T-helper 1 cell treated with Interleukin-12 subunit alpha and Interleukin-12 subunit beta and Interleukin-4 antibody, amounts not matched to agents 30 ng/mL and 1 ng/mL, for 36 hours (primary cell): ENCODE data around the gene EFCAB12. TPM values are rescaled to one million over a fixed set of nuclear protein-coding genes. Genes with fewer than 3 reads are reported as not detected.

Experiments used
- intact Hi-C: fragments of 100-400 bp; cut with micrococcal nuclease; formaldehyde crosslinking; loops from one replicate; pipeline ENCODE4 v1.15.1; 2024
- total RNA-seq: library from RNA; stranded (reverse); gene quantifications from 2 replicates; pipeline ENCODE4 v1.2.3, GENCODE V29; 2022

EFCAB12 gene
- total RNA-seq, 1 donor from 2014 or later = 0.83 TPM

DNA sequence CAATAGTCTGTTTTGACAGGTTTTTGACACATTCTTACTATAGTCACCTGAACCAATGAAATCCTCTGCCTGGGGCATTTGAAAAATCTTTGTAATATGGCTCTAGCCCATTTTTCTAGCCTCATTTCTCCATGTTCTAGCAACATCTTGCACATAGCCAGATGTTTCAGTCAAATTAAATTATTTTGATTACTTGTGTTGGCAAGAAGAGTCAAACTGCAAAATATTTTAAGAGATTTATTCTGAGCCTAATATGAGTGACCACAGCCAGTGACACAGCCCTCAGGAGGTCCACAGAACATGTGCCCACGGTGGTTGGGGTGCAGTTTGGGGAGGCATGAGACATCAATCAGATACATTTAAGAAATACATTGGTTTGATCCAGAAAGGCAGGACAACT, 18.5 kb upstream of the EFCAB12 start:
- intact Hi-C loops = no loop called here

DNA sequence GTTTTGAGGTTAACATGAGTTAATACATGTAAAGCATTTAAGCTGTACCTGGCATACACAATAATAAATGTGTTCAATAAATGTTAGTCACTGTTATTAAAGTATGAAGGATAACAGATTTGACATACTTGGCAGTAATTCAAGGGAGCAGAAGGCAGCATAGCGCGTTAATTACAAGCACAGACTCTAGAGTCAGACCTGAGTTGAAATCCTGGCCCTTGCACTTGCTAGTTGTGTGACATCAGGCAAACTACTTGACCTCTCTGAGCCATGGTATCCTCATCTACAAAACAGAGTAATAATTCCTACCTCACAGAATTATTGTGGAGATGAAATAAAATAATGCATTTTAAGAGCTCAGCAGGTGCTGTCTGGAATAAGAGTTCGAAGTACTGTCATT, 17.0 kb upstream of the EFCAB12 start:
- intact Hi-C loops = no loop called here

DNA sequence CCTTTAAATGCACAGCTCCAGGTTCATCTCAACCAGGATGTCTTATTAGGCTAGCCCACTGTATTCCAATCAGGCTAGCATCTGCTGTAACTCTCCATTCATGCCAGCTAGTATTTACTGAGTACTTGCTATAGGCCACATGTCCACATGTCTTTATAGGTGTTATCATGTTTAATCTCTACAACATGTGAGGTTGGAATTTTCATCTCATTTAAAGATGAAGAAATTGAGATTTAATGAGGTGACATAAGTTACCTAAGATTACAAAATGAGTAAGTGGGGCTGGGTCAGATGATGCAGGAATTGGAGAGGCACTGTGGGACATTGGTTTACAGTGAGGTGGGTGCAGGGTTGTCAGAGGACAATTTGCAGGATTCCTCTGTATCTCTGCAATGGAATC, 14.5 kb upstream of the EFCAB12 start:
- intact Hi-C loops = loop anchor here (5.0 kb wide), 1 partner anchor 641 kb away; no protein-coding TSS in a partner anchor

DNA sequence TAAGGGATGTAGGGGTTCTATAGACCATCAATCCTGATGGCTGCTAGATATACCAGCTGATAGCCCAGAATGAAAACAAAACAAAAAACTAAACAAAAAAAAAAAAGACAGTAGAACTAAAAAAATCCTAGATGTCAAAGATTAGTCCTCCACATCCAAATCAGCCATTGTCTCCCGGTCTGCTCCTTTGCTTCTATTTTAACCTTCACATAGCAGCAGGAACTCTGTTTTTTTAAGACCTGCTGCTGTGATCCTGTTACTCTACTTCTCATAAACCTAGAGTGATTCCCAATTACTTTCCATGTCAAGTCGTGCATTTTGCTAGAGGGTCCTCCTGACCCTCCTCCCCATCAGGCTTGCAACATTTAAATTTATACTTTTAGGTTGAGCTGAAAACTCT, 14.1 kb upstream of the EFCAB12 start:
- intact Hi-C loops = loop anchor here (5.0 kb wide), 1 partner anchor 640 kb away; no protein-coding TSS in a partner anchor

GRCh38 chr3:129441782-129442181, 13.3 kb upstream of the EFCAB12 start:
- intact Hi-C loops = loop anchor here (2.0 to 5.0 kb wide), 5 partner anchors 49 to 1305 kb away; partner anchors contain the start of gene PIK3R4

- intact Hi-C loops = loop anchor here (2.0 to 5.0 kb wide), 5 partner anchors 50 to 1306 kb away; partner anchors contain the start of gene PIK3R4
Measured at GRCh38 chr3:129441215-129441614, 12.8 kb upstream of the EFCAB12 start.

GRCh38 chr3:129440618-129441190, 12.3 kb upstream of the EFCAB12 start:
- intact Hi-C loops = loop anchor here (1.0 to 5.0 kb wide), 18 partner anchors 10 to 1842 kb away; partner anchors contain the start of genes ACAD9, COPG1, EFCAB12 and HMCES

DNA sequence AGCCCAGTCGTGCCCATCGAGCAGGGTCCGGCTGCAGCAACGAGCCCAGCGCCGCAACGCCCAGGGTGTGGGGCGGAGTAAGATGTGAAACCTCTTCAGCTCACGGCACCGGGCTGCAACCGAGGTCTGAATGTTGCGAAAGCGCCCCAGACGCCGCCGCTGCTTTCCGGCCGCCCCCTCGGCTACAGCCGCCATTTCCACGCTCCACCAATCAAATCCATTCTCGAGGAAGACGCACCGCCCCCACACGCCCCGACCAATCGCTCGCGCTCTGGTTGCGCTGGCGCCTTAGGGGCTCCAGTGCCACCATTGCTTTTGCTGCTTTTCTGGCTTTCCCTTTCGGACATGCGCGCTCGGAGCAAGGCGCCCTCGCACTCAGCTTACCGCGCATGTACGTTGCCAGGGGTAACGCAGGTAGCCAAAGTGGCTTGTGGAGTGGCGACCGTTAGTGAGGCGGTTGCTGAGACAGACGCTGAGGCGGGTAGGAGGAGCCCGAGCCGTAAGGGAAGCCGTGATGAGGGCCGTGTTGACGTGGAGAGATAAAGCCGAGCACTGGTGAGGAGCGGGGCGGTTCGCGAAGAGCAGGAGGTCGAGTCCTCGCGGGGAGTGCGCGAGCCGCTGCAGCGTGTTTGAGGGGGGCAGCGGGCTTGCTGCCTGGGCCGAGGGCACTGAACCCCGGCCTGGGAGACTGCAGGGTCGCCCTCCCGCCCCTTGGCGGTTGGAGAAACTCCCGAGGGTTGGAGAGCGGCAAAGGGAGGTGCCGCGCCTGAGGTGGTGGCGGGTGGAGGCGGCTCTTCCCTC, 11.6 kb upstream of the EFCAB12 start, which contains the start of the genes IFT122 and MBD4:
TSS of gene IFT122 (plus strand) at position 408 of the 801 bp plus-strand sequence. CDS start at position 515, 107 bp downstream.
TSS of gene MBD4 (minus strand) at position 132 of the 801 bp plus-strand sequence. CDS start at position 17, 115 bp downstream.
- intact Hi-C loops = loop anchor here (1.0 to 5.0 kb wide), 20 partner anchors 10 to 1842 kb away; partner anchors contain the start of genes ACAD9, COPG1, EFCAB12 and HMCES

GRCh38 chr3:129439226-129439816, 10.9 kb upstream of the EFCAB12 start:
- intact Hi-C loops = loop anchor here (1.0 to 5.0 kb wide), 2 partner anchors 255 to 1387 kb away; partner anchors contain the start of gene SEC61A1

DNA sequence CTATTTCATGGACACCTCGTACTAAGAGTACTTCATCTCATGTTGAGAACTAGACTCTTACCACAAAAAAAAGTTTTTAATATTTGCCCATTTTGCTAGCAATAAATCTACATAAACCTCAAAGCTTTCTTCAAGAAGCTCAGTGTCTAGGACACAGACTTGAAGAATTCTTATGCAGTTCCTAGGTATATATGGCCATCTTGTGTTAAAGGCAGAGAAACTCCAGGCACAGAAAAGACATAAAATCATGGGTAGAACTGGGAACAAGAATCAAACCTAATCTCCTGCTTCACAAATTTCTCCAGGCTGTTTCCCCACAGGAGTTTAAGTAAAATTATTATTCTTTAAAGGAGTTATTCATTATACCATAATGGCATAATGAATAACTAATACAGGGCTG, 6.9 kb upstream of the EFCAB12 start:
- intact Hi-C loops = loop anchor here (5.0 kb wide), 1 partner anchor 1383 kb away; the partner anchor contains the start of gene SEC61A1

DNA sequence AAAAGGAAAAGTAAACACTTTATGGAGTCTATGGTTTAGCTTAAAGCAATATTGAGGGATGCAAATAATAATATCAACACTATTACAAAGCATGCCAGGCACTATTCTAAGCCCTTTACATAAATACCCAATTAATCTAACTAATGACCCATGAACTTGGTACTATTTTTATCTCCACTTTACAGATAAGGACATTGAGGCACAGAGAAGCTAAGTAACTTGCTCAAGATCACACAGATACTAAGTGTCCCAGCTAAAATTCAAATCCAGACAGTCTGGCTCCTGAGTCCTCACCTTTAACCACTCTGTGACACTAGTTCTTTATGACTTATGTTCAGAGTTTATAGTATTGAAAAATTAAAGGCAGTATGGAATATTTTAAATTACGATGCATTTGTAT, 5.7 kb upstream of the EFCAB12 start:
- intact Hi-C loops = no loop called here

GRCh38 chr3:129433565-129433964, 5.1 kb upstream of the EFCAB12 start:
- intact Hi-C loops = no loop called here

GRCh38 chr3:129432671-129433070, 4.2 kb upstream of the EFCAB12 start:
- intact Hi-C loops = no loop called here

GRCh38 chr3:129432036-129432435, 3.6 kb upstream of the EFCAB12 start:
- intact Hi-C loops = no loop called here

- intact Hi-C loops = loop anchor here (2.0 kb wide), 1 partner anchor 309 kb away; the partner anchor contains the start of gene RAB43
Measured at GRCh38 chr3:129429602-129430001, 1.2 kb upstream of the EFCAB12 start.

DNA sequence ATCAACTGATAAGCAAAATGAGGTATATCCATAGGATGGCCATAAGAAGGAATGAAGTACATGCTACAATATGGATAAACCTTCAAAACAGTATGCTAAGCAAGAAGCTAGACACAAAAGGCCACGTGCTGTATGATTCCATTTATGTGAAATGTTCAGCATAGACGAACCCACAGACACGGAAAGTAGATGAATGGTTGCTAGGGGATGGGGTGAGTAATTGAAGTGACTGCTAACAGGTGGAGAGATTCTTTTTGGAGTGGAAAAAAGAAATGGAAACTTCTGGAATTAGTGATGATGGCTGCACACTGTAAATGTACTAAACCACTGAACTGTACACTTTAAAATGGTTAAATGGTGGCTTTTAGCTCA, 630 bp upstream of the EFCAB12 start:
- intact Hi-C loops = loop anchor here (2.0 kb wide), 1 partner anchor 308 kb away; the partner anchor contains the start of gene RAB43

DNA sequence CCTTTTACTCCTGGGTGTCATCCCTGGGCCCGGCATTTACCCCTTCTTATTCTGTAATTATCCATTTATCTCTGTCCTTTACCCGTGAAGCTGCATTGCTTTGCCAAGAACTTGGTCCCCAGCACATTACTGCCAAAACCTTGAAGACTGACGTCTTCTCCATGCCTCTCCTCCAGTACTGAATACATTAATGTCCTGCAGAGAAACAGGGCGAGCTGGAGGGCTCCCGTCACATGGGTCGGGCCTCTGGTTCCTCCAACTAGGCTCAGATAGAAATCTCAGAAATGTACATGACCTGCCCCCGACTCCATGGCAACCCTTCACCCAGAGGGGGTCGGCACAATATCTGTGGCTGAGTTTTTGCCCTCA, 445 bp downstream of the EFCAB12 start:
- intact Hi-C loops = loop anchor here (1.0 to 2.0 kb wide), 4 partner anchors 12 to 401 kb away; partner anchors contain the start of genes IFT122 and RAB43

GRCh38 chr3:129425619-129426018, 2.8 kb downstream of the EFCAB12 start:
- intact Hi-C loops = no loop called here

DNA sequence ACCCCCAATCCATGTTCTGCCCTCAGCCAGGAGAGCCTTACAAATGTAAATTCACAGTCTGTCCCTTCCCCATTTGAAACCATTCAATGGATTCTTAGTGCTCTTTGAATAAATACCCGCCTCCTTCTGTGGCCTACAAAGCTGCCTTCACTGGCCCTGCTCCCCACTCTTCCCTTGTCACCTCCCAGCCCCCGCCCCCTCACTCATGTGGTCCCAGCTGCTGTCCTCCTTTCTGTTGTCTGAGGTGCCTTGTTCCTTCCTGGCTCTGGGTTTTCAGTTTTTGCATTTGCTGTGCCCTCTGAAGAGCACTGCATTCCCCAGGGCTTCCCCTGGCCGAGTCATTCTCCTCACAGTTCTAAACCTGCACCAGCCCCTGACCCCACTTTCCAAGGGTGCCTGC, 3.2 kb downstream of the EFCAB12 start:
- intact Hi-C loops = no loop called here

GRCh38 chr3:129424185-129424841, 4.1 kb downstream of the EFCAB12 start:
- intact Hi-C loops = no loop called here

DNA sequence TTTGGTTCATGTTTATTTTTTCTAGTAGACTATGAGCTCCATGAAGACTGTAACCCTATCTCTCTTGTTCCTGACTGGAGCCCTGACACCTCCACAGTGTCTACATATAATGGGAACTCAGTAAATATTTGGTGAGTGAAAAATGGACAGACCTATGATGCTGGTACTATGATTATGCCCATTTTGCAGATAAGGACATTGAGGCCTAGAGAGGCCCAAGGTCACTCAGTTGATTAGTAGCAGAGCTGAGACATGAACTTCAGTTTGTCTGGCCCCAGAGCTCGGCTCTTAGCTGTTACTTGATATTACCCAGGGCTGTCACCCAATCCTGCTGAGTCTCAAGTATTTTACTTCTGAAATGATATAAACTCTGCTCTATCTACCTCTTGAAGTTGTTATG, 5.5 kb downstream of the EFCAB12 start:
- intact Hi-C loops = no loop called here
